ENCODE measurements around the gene GLIS1.

GLIS1 gene

DNA sequence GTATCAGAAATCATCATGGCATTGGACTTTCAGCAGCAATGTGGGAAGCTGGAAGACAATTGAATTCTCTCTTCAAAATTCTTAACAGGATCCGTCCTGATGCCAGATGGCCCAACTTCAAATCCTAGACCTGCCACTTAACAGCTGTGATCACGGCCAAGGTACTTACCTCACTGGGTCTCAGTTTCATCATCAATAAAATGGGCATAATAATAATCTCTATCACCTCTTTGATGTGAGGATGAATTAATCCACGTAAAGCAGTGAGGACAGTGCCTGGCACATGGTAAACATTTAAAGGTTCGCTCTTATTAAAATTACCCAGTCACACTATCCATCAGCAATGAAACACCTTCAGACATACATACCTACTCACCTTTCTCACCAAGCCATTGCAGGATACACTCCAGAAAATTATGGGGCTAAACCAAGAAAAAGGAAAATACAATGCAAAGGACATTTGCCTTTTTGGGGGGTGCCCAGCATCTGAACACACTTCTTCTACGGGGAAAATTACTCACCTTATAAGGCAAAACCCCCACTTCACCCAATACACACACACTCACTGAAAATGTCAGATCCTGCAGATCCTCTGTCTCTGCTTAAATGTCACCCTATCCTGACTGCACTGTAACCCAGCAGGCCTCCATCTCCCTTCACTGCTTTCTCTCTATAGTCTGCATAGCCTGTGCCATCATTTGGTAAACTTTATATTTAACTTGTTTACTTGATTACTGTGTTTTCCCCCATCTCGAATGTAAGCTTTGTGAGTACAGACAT, 21.7 kb downstream of the GLIS1 start:
- no peak for DNase-seq

DNA sequence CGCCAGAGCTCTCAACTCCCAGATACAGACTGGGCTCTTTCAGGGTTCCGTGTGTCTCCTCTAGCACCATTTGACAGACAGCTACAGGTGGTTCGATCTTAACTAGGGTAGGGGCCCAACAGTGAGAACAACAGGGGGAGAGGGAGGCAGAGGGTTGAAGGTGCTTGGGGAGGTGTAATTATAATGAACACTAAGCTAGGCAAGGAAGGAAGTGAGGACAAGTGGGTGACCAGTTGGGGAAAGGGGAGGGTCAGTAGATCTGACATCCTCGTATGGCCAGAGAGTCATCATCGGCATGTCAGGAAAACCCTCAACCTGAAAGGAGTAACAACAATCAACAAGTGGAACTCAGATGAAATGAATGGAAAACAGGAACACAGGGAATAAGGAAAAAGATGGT, 22.8 kb downstream of the GLIS1 start:
- DNase-seq = no peak

DNA sequence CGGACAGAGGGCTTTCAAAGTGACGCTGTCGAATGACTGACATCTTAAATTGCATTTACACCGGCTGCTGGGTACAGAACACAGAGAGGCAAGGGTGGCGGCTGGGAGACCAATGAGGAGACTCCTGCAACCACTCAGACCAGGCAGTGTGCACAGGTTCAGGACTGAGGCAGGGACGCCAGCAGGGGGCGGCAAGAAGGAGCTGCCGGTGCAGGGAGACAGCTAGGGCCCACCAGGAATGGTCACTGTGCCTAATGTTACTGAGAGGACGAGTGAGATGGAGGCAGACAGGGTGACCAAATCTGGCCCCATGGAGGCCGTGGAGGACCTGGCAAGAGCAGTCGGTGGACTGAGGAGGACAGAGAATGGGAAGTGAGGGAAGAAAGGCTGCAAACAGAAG, 23.5 kb downstream of the GLIS1 start:
- peak; percentile 39 for DNase-seq

DNA sequence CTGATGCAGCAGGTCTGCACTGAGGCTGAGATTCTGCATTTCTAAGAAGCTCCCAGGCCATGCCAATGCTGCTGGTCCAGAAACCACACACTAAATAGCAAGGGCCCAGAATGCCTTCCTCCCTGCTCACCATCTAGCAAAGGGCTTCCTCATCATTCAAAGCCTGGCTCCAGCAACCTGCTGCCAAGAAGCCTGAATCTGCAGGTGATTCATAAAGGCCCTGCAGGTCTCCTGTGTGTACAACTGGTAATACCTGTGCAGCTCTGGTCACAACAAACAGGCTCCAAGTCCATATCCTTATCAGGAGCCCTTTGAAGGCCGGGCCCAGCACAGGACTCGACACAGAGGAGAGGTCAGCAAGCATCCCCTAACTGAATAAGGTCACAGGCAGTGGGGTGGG, 26.7 kb downstream of the GLIS1 start:
- no peak for DNase-seq

DNA sequence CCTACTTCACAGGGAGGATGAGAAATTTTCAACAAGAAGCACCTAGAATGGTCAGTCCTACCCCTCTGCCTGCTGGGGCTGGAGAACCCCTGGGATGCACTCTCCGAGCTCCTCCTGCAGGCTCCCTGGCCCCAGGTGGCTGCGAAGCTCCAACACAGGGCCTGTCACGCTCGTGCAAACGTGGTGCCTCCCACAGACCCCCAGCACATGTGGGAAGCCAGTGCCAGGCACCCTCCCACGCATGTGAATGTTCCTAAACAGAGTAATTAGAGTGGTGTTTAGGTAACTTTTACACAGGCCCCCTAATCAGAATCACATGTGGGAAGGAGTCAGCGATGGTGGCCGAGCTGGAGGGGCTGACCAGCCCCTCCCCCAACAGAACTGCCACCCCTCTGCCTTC, 28.4 kb downstream of the GLIS1 start:
- DNase-seq = no peak

DNA sequence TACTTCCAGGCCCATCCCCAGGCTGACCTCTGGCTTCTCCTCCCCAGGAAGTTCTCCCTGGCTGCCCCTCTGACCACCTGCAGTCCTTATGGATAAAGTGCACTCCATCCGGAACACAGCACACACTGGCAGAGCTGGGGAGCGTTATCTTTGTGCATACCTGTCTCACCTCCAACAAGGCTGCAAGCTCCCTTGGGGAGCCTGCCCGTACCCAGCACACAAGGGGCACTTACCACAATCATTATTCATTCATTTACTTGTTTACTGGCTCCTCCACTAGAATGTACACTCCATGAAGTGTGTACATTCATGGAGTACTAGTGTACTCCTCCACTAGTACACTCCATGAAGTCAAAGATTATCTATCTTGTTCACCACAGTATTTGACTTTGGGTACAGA, 30.3 kb downstream of the GLIS1 start:
- no peak for DNase-seq

DNA sequence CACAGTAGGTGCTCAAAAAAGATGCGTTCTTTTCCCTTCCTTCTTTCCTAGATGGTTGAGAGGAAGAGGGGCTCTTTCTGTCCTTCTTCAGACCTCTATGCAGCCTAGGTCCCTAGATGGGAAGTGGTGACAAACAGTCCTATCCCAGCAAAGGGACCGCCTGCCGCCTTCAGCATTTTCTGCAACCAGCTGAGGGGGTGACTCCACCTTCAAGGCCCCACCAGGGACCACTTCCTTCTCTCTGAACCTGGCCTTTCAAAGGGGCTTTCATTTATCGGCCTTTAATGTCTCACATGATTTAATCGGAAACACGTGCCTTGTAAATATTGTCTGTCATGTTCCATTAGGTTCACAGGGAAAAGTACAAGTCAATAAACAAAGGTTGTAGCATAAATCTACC, 32.6 kb downstream of the GLIS1 start:
- no peak for DNase-seq

DNA sequence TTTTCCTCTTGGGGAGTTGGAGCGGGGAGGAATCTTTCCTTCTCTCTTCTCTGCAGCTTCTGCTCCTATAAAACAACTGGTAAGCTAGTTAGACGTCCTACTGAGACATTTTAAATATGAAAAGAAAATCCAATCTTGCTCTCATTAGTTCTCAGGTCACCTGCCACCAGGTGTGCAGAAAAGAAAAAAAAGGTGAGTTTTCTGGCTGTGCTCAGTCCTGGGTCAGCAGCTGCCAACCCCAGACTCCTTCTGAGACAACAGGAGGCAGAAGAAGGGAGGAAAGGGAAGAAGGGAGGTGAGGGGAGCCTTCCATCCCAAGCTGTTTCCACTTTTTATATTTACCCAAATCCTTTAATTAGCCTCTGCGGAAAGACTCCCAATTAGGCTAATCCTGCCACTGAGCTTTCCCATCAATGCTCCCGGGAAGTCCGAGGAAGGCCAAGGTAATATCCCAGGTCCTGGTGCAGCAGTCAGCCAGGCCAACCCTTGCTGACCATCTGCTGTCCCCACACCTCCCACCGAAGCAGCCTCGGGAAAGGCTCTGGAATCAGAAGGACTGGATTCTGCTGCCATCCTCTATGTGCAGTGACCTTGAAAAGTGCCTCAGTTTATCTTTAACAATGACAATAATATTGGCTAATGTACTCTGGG, 33.4 kb downstream of the GLIS1 start:
- no peak for DNase-seq

DNA sequence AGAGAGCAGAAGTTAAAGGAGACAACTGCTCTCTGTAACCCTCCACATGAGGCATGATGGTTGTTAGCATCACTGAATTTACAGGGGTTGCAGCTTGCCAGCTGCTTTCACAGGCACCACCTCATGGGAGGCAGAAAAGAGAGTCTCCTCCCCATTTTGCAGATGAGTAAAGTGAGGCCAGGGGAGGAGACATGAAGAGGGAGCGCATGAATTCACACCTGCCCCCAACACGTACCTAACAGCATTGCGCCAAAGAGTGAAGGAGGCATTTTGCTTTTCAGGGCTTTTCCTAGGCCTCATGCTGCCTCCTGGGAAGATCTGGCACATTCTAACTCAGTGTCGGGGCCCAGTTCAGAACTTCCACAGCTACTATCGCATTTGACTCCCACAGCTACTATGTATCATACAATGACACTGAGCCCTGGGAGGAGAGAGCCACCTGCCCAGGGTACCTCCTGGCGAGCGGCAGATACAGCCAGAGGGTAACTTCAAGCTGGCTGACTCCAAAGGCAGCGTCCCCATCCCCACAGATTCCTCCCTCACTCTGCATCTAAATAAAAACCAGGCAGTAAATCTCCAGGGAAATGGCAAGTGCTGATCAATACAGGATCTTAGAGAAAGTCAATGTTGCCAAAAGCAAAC, 34.0 kb downstream of the GLIS1 start:
- DNase-seq = no peak

DNA sequence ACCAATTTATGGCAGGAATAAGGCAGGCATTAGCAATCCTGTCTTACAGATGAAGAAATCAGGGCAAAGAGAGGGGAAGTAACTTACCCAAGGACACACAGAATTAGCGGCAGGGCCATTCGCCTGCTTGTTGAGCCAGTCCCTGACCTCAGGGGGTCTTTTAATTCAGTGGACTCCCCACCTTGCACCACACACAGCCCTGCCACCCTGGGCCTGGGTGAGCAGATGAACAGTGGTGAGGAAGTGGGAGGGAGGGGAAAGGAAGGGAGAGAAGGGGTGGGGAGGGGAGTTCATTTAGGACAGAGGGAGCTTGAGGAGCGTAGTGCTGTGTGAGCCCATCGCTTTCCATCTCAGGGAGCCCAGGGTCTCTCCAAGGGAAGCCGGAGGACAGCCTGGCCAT, 34.7 kb downstream of the GLIS1 start:
- no peak for DNase-seq

DNA sequence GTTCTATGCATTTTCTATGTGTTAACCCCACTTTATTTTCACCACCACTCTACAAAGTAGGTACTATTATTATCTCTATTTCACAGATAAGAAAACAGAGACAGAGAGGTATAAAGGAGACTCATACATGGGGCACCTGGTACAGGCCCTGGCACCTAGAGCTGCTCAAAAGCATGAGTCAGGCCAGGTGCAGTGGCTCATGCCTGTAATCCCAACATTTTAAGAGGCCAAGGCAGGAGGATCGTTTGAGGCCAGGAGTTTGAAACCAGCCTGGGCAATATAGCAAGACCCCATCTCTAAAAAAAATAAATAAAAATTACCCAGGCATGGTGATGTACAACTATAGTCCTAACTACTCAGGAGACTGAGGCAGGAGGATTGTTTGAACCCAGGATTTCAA, 35.8 kb downstream of the GLIS1 start:
- DNase-seq = no peak

DNA sequence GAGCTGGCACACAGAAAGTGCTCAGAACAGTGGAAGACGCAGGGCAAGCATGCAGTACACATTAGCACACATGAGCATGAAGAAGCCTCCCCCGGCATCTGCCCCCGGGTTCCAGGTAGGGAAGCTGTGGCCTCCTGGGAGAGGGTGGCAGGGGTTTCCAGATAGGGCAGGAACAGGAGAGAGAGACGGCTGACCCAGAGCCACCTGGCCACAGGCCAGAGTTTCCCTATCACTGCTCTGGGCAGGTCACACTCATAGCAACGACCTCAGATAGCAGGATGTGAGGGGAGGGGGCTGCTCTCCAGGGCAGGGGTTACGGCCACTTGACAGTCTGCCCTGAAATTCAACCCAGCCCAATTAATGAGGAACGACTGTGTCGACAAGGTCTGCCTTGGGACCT, 36.6 kb downstream of the GLIS1 start:
- DNase-seq = no peak

DNA sequence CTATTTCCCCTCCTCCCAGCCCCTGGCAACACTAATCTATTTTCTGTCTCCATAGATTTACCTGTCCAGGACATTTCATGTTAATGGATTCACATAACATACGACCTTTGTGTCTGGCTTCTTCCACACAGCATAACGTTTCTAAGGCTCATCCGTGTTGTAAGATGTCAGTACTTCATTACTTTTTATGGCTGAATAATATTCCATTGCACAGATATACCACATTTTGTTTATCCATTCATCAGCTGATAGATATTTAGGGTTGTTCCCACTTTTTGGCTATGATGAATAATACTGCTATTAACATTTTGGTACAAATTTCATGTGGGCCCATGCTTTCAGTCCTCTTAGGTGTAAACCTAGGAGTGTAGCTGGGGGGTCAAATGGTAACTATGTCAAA, 38.2 kb downstream of the GLIS1 start:
- no peak for DNase-seq

DNA sequence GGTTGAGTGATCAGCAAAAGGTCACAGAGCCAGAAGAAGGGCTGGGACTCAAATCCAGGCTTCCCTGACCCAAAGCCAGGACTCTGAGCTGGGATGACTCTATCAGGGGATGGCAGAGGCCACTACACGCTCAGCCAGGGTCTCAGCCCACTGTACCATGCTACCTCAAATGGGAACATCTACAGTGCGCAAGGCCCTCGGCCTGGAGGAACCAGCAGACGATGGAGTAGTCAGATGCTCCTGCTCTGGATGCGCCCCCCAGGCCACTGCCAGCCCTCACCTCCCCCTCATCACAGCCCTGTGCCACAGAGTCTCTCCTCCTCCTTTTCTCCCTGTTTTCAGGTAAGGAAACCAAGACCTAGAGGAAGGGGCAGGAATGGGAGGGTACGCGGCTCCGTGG, 39.0 kb downstream of the GLIS1 start:
- DNase-seq = no peak

DNA sequence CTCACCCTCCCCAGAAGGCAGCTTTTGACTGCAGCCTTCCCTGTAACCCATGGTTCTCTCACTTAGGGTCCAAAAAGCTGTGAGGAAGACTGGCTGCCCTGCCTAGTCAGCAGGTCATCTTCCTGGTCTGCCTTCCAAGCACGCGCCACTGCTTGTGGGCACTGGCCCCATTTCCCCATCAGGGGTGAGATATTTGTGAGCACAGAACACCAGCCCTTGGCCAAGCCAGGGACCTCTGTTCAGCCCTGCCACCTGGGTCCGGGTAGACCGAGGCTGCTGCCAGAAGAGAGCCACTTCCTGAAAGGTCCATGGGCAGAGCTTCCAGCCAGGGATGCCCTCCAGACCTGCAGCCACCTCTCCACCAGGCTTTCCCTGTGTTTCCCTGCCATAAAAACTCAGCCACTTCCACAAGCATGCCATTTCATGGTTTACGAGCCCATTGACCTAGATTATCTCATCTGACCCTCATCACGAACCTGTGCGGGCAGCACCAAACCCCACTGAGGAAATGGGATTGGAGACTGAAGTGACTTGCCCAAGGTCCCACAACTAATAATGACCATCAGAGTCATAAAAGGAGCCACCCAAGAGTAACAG, 40.5 kb downstream of the GLIS1 start:
- DNase-seq = no peak

DNA sequence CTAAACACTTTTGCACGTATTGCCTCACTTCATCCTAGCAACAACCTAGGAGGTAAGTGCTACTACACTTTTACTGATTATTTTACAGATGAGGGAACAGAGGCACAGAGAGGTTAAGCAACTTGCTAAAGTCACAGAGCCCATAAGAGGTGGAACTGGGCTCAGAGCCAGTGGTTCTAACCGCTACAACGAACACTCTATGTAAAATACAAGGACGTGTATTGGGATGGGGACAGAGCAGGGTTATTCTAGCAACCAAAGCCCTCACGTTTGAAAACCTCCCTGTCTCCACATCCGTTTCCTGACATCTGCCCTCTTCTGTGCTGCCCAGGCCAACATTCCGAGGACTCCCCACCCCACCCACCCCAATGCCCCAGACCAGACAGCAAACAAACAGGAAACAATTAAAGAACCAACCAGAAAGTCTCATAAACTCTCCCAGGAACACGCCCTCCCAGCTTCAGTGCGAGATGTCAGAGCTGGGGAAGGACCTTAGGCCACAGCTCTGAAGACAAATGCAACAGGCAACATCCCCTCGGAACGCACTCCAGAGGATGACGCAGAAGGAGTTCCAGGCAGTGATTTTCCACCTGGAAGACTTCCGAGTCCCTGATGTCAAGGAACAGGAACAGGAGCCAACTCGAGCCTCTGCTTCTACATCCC, 41.1 kb downstream of the GLIS1 start:
- DNase-seq = no peak

DNA sequence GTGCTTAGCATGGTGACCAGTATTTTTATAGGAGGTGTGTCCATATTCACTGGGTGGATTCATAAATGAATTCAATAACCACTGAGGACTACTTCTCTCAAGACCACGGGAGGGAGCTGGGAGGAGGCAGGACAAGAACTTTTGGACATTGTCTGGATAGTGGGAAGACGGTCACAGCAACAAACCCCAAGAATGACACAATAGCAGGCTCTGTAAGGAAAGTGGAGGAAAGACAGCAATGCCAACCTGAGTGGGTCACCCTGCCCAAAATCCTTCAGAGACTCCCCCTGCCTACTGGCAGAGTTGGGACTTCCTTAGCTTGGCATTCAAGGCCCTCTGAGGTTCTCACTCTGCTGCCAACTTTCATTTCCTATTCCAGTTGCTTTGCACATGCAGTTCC, 42.0 kb downstream of the GLIS1 start:
- DNase-seq = no peak

DNA sequence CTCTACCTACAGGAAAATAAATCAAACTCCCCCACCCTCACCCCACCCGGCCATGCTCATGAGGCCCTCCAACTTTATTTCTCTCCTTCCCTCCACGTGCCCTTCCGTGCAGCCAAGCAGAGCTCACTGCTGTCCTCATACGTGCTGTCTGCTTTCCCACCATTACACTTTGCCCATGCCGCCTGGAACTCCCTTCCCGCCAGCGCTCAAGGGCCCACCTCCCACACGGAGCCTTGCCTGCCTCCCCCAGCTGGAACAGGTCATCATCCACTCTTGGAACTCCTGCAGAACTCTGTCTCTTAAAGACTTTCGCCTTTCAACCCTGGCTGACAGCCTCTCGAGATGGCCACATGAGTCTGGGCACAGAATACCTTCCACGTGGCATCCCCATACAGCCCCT, 42.4 kb downstream of the GLIS1 start:
- no peak for DNase-seq

DNA sequence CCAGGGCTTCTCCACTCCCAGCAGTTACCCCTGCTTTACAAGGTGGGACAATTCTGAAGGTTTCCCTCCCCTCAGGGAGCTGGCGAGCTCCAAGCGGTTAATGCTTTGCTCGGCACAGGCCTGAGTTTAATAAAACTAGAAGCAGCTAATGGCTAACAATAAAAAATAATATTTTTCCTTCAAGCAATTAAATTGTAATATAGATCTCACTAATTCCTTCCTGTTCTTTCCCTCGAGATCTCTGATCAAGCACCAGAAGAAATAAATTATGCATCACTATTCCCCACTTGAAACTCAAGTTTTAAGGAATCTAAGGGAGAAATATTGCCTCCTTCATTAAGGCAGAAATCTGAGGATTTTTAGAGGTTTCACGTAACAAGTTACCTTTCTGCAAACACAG, 42.9 kb downstream of the GLIS1 start:
- DNase-seq = no peak

DNA sequence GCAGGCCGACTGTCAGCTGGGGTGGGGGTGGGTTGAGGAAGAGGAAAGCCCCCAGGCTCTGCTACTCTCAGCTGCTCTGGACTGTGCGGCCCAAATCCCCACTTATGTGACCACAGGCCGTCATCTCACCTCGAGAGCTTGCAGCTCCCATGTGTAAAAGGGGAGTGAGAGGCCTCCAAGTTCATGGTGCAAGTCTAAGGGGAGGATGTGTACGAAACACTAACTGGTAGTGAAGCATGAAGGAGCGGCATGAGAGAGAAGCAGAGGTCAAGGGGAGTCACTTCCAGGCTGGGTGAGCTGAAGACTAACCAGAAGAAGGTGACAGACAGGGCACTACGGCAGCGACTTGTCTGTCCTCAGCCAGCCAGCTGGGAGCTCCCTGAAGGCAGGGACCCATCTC, 43.8 kb downstream of the GLIS1 start:
- no peak for DNase-seq

DNA sequence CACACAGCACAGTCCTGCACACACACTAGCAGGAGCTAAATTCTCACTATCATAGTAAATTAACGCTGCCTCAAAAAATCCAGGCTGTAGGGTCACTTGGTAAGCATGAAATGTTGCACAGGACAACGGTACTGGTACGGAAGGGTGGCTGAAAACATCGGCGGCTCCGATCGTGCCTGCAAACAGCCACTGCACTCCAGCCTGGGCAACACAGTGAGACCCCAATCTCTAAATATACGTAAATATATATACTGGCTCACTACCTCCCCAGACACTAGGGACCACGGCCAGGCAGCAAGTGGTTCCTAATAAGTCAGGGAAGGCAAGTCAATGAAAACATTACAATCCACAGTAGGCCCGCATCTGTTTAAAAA, 44.3 kb downstream of the GLIS1 start:
- no peak for DNase-seq

DNA sequence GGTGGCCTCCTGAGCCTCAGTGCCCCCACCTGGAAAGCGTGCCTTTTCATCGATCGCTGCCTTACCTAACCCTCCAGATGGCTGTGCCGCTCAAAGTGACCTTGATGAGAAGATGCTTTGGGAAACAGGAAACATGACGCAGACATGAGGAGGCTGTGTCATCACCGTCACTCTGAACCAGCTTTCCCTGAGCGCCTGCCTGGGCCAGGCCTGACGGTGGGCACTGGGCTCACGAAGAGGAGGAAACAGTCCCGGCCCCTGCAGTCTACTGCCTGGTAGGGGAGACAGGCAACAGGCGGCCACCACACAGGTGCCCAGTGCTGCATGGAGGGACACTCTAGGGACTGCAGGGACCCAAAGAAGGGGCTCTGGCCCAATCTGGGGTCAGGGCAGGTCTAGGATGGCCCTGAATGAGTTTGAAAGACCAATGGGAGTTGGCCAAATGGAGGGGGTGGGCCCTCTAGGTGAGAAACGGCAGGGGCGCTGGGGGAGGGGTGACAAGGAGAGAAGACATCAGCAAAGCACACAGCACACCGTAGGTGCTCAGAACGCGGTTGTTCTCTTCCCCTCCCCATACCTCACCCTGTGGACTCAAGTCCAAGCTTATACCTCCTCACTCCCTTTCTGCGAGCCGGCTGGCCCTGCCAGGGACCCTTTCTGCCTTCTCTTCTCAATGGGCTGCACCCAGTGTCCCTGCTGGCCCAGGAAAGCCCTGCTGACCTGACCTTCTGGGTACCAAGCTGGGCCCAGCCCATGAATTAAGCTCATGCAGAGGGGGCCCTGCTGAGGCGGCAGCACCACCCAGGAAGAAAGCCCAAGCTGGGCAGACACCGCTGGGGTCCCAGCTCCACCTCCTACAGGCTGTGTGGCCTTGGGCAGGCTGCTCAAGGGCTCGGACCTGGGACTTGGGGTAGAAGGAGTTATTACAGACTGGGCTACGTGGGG, 44.9 kb downstream of the GLIS1 start:
- no peak for DNase-seq

Measured in eye (tissue), 1 donor.